WTC11 (cell line): Measurements from ENCODE around the gene KLHL10. TPM values are rescaled to one million over a fixed set of nuclear protein-coding genes. Genes with fewer than 3 reads are reported as not detected.
"Not testable (repeated sequence)": the region's sequence is repeated elsewhere in the genome, so short reads cannot be mapped to it uniquely, and the experiment has no call there.

ENCODE experiments used
- ATAC-seq: fragments of 200-7000 bp; cut with Tn5 transposase; 2 replicates; pipeline ENCODE4 v1.10.0; 2021; ENCODE audit warnings: mild to moderate bottlenecking, moderate library complexity
- CTCF ChIA-PET: fragments of 300-600 bp; sonication (Branson Sonifier 250); formaldehyde crosslinking; loops from one replicate; lab custom pipeline; 2021; ENCODE audit warnings: antibody characterized with exemption; lab: Charles Lee
- POLR2A ChIA-PET: fragments of 350-600 bp; sonication (Branson Sonifier 250); formaldehyde crosslinking; loops from one replicate; lab custom pipeline; 2021; ENCODE audit warnings: antibody characterized with exemption; lab: Charles Lee
- DNase-seq: peaks from one replicate; pipeline ENCODE4 v3.0.0; 2021; ENCODE audit warnings: low spot score
- H3K27ac Mint-ChIP-seq: 2 replicates; pipeline ENCODE4 v1.8.0; 2021; ENCODE audit warnings: mixed read lengths
- H3K27me3 Mint-ChIP-seq: 2 replicates; pipeline ENCODE4 v1.8.0; 2021; ENCODE audit warnings: low read depth, mild to moderate bottlenecking, moderate library complexity, mixed read lengths
- H3K36me3 Mint-ChIP-seq: 2 replicates; pipeline ENCODE4 v1.8.0; 2021; ENCODE audit warnings: mixed read lengths
- H3K4me1 Mint-ChIP-seq: 2 replicates; pipeline ENCODE4 v1.8.0; 2022; ENCODE audit warnings: mixed read lengths
- H3K4me3 Mint-ChIP-seq: 2 replicates; pipeline ENCODE4 v1.8.0; 2021; ENCODE audit warnings: mild to moderate bottlenecking, moderate library complexity, mixed read lengths
- H3K9me3 Mint-ChIP-seq: 2 replicates; pipeline ENCODE4 v1.8.0; 2021; ENCODE audit warnings: mixed read lengths
- ERG ChIP-seq: fragments of 250-450 bp; sonication (Bioruptor Pico); IDR thresholded peaks from 2 replicates; pipeline ENCODE4 v1.8.0; 2021; ENCODE audit warnings: mild to moderate bottlenecking
- HMGXB4 ChIP-seq: sonication (generic); formaldehyde crosslinking; IDR thresholded peaks from 2 replicates; pipeline ENCODE4 v1.8.1; 2023; ENCODE audit warnings: mild to moderate bottlenecking, moderate library complexity, missing genetic modification reagents
- JUN ChIP-seq: sonication (generic); formaldehyde crosslinking; IDR thresholded peaks from 2 replicates; pipeline ENCODE4 v1.8.0; 2023; ENCODE audit warnings: mild to moderate bottlenecking, missing genetic modification reagents
- MAX ChIP-seq: sonication (generic); formaldehyde crosslinking; IDR thresholded peaks from 2 replicates; pipeline ENCODE4 v1.8.0; 2022; ENCODE audit warnings: mild to moderate bottlenecking, missing genetic modification reagents
- MLX ChIP-seq: sonication (generic); formaldehyde crosslinking; IDR thresholded peaks from 2 replicates; pipeline ENCODE4 v1.8.1; 2023; ENCODE audit warnings: mild to moderate bottlenecking, missing genetic modification reagents, moderate library complexity
- NFATC4 ChIP-seq: fragments of 250-450 bp; sonication (Bioruptor Pico); IDR thresholded peaks from 2 replicates; pipeline ENCODE4 v1.9.0; 2021; ENCODE audit warnings: mild to moderate bottlenecking
- SMAD3 ChIP-seq: sonication (generic); formaldehyde crosslinking; IDR thresholded peaks from 2 replicates; pipeline ENCODE4 v1.8.0; 2022; ENCODE audit warnings: missing genetic modification reagents, mild to moderate bottlenecking, borderline replicate concordance
- TEAD1 ChIP-seq: sonication (generic); formaldehyde crosslinking; IDR thresholded peaks from 2 replicates; pipeline ENCODE4 v1.8.0; 2022; ENCODE audit warnings: mild to moderate bottlenecking, missing genetic modification reagents
- TEAD4 ChIP-seq: sonication (generic); formaldehyde crosslinking; IDR thresholded peaks from 2 replicates; pipeline ENCODE4 v1.8.0; 2022; ENCODE audit warnings: mild to moderate bottlenecking, missing genetic modification reagents
- ZBTB21 ChIP-seq: sonication (generic); formaldehyde crosslinking; IDR thresholded peaks from 2 replicates; pipeline ENCODE4 v1.8.1; 2023; ENCODE audit warnings: mild to moderate bottlenecking, missing genetic modification reagents, borderline replicate concordance
- total RNA-seq: library from RNA; stranded (reverse); gene quantifications from 3 replicates; pipeline ENCODE4 v1.2.3, GENCODE V29; 2021
- TF ChIP-seq, protein P1 (sequence below): sonication (generic); formaldehyde crosslinking; IDR thresholded peaks from 2 replicates; pipeline ENCODE4 v1.8.0; 2022; ENCODE audit warnings: mild to moderate bottlenecking, missing genetic modification reagents
- TF ChIP-seq, protein P2 (sequence below): sonication (generic); formaldehyde crosslinking; IDR thresholded peaks from 2 replicates; pipeline ENCODE4 v1.8.0; 2023; ENCODE audit warnings: missing genetic modification reagents
- TF ChIP-seq, protein P3 (sequence below): sonication (generic); formaldehyde crosslinking; IDR thresholded peaks from 2 replicates; pipeline ENCODE4 v1.8.0; 2023; ENCODE audit warnings: missing genetic modification reagents, mild to moderate bottlenecking, borderline replicate concordance

The KLHL10 gene
- total RNA-seq, 1 experiment from 2014 or later, result 0.35 TPM

GRCh38 chr17:41848788-41849187 is 11.2 kb downstream of the KLHL10 start:
- CTCF ChIA-PET, result interaction anchor here (1.1 kb wide), 1 partner anchor 62 kb away, joined by 3 read pairs; the partner anchor contains the start of gene JUP
- H3K9me3 Mint-ChIP-seq, result no peaks in the 10 kb centered on the region
- POLR2A ChIA-PET, result no interaction called here
- peaks cover 10% of the 10 kb centered on the region for H3K36me3 Mint-ChIP-seq
- DNase-seq (no peak), ATAC-seq (no peak)
- H3K27me3 Mint-ChIP-seq, result no peaks in the 10 kb centered on the region
- no peak overlapping the region for H3K4me3 Mint-ChIP-seq
- H3K4me1 Mint-ChIP-seq, result peaks cover 2% of the 10 kb centered on the region; the same call in 1 of the 2 replicates
- no peak for TF ChIP-seq ERG
- H3K27ac Mint-ChIP-seq, result no peak overlapping the region

DNA sequence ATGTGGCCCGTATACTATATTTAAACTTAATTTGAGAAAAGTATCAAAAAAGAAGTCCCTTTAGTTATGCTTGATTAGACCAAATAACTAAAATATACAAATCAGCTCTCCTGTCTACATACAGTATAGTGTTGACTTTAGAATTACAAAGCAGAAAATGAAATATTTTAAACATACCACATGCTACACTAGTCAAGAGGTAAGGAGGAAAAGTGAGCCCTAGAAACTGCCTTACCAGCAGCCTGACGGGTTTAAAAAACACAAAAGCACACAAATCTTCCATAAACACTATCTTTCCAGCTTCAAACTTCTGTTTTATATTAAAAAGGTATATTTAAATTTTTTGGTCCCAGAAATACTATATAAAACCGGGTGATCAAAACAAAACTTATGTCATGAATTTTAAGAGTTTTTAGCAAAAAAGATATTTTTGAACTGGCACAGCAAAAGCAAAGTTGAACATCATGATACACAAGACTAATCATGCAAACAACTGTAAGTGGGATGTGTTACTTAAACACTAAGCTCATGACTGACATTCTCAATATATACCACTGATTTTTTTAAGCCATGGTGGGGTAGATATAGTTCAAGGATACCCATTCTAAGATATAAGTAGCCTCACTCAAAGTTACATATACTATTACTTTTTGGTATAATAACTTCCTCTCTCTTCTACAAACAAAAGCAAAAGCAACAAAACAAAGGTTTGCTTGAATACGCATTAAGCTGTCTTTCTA is 11.8 kb downstream of the KLHL10 start:
- Mint-ChIP-seq H3K27ac (no peak overlapping the region), H3K27me3 (no peaks in the 10 kb centered on the region), H3K36me3 (peaks cover 16% of the 10 kb centered on the region), H3K4me3 (no peak overlapping the region), H3K4me1 (peaks cover 2% of the 10 kb centered on the region; the same call in 1 of the 2 replicates), H3K9me3 (no peaks in the 10 kb centered on the region)
- CTCF ChIA-PET, result interaction anchor here (0.6 kb wide), 1 partner anchor 49 kb away, joined by 3 read pairs; no protein-coding TSS in a partner anchor
- ATAC-seq, result no peak
- no peak for DNase-seq
- TF ChIP-seq, protein P1, sequence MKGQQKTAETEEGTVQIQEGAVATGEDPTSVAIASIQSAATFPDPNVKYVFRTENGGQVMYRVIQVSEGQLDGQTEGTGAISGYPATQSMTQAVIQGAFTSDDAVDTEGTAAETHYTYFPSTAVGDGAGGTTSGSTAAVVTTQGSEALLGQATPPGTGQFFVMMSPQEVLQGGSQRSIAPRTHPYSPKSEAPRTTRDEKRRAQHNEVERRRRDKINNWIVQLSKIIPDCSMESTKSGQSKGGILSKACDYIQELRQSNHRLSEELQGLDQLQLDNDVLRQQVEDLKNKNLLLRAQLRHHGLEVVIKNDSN (CRISPR knock-in tag), result no peak
- TF ChIP-seq MAX, result no peak
- TF ChIP-seq, protein P2, sequence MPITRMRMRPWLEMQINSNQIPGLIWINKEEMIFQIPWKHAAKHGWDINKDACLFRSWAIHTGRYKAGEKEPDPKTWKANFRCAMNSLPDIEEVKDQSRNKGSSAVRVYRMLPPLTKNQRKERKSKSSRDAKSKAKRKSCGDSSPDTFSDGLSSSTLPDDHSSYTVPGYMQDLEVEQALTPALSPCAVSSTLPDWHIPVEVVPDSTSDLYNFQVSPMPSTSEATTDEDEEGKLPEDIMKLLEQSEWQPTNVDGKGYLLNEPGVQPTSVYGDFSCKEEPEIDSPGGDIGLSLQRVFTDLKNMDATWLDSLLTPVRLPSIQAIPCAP (CRISPR knock-in tag), result no peak
- no peak for TF ChIP-seq JUN (CRISPR knock-in tag)
- no peak for TF ChIP-seq HMGXB4
- TF ChIP-seq TEAD4 (CRISPR knock-in tag), result no peak
- TF ChIP-seq TEAD1 (CRISPR knock-in tag), result no peak
- no peak for TF ChIP-seq ZBTB21 (CRISPR knock-in tag)
- TF ChIP-seq NFATC4 (CRISPR knock-in tag), result no peak
- POLR2A ChIA-PET, result interaction anchor here (0.6 kb wide), 1 partner anchor 1054 kb away, joined by 3 read pairs; no protein-coding TSS in a partner anchor

GRCh38 chr17:41851382-41851781 is 13.8 kb downstream of the KLHL10 start:
- H3K27me3 Mint-ChIP-seq, H3K9me3 Mint-ChIP-seq, H3K4me1 Mint-ChIP-seq, H3K4me3 Mint-ChIP-seq, ATAC-seq, H3K27ac Mint-ChIP-seq, DNase-seq: not testable (repeated sequence)
- peaks cover 23% of the 10 kb centered on the region for H3K36me3 Mint-ChIP-seq
- ChIA-PET POLR2A (interaction anchor here (0.6 to 2.2 kb wide), 2 partner anchors 14 to 65 kb away, joined by 3 to 4 read pairs; partner anchors contain the start of gene JUP), CTCF (interaction anchor here (0.6 to 0.7 kb wide), 2 partner anchors 9 to 70 kb away, joined by 3 read pairs; no protein-coding TSS in a partner anchor)

DNA sequence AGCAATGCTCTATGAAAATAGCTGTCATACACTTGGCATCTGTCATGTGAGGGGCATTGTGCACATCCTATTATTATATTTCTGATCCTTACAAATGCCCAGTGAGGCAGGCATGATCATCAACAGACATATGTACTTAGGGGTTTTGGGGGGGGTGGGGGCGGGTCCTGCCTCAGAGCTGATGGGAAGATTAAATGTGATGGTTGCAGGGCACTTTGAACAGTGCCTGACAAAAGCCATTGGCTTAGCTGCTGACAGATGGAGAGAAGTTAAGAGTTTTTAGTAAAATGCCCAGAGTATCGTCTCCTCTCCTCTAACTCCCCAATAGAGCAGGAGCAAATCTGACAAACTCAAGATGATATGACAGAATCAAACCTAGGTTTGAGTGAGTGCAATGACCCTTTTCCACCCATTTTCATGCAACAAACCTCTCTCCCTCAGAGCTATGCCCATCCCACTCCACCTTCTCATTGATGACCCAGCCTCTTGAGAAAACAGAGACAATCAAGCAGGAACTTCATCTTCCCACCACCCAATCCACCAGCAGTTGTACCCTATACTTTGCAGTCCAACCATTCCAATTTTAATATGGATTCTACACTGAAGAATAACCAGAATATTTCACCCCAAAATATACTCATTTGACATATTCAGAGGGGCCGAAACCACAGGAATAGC is 22.8 kb downstream of the KLHL10 start:
- ChIA-PET CTCF (interaction anchor here (0.6 to 1.2 kb wide), 4 partner anchors 9 to 165 kb away, joined by 3 to 5 read pairs (median 3); no protein-coding TSS in a partner anchor), POLR2A (interaction anchor here (0.9 kb wide), 1 partner anchor 48 kb away, joined by 3 read pairs; the partner anchor contains the start of gene FKBP10)
- Mint-ChIP-seq H3K4me3 (0 out of 2 replicates have a peak overlapping the region, but pooled peaks have one; percentile 2), H3K36me3 (no peaks in the 10 kb centered on the region), H3K4me1 (peaks cover 24% of the 10 kb centered on the region), H3K27ac (peak overlapping the region; percentile 38), H3K9me3 (no peaks in the 10 kb centered on the region), H3K27me3 (no peaks in the 10 kb centered on the region)
- TF ChIP-seq ZBTB21 (CRISPR knock-in tag) (no peak), SMAD3 (CRISPR knock-in tag) (no peak), MLX (CRISPR knock-in tag) (no peak)
- TF ChIP-seq, protein P3, sequence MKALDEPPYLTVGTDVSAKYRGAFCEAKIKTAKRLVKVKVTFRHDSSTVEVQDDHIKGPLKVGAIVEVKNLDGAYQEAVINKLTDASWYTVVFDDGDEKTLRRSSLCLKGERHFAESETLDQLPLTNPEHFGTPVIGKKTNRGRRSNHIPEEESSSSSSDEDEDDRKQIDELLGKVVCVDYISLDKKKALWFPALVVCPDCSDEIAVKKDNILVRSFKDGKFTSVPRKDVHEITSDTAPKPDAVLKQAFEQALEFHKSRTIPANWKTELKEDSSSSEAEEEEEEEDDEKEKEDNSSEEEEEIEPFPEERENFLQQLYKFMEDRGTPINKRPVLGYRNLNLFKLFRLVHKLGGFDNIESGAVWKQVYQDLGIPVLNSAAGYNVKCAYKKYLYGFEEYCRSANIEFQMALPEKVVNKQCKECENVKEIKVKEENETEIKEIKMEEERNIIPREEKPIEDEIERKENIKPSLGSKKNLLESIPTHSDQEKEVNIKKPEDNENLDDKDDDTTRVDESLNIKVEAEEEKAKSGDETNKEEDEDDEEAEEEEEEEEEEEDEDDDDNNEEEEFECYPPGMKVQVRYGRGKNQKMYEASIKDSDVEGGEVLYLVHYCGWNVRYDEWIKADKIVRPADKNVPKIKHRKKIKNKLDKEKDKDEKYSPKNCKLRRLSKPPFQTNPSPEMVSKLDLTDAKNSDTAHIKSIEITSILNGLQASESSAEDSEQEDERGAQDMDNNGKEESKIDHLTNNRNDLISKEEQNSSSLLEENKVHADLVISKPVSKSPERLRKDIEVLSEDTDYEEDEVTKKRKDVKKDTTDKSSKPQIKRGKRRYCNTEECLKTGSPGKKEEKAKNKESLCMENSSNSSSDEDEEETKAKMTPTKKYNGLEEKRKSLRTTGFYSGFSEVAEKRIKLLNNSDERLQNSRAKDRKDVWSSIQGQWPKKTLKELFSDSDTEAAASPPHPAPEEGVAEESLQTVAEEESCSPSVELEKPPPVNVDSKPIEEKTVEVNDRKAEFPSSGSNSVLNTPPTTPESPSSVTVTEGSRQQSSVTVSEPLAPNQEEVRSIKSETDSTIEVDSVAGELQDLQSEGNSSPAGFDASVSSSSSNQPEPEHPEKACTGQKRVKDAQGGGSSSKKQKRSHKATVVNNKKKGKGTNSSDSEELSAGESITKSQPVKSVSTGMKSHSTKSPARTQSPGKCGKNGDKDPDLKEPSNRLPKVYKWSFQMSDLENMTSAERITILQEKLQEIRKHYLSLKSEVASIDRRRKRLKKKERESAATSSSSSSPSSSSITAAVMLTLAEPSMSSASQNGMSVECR (CRISPR knock-in tag), result no peak
- DNase-seq (no peak), ATAC-seq (no peak)
